Keratinocyte (primary cell): ENCODE results near the gene SKIL. TPM values are rescaled to one million over a fixed set of nuclear protein-coding genes. Genes with fewer than 3 reads are reported as not detected.

Source experiments
- DNase-seq: peaks from one replicate; pipeline ENCODE4 v3.0.0-alpha.2; 2011; ENCODE audit warnings: low read depth, missing footprints, low spot score
- FAIRE-seq: peaks from 2 replicates; lab custom pipeline; 2011; peaks lifted over from hg19 to GRCh38; lab: Jason Lieb, UNC
- H2AFZ ChIP-seq: 2 replicates; pipeline ENCODE4 v1.6.0; 2012; ENCODE audit warnings: low read length, control low read depth, inconsistent platforms; ENCODE audit not compliant: control insufficient read depth
- H3K27ac ChIP-seq: 2 replicates; pipeline ENCODE4 v1.5.1; 2011; ENCODE audit warnings: low read length; ENCODE audit not compliant: control insufficient read depth, insufficient read depth
- H3K27me3 ChIP-seq: 3 replicates; pipeline ENCODE4 v1.6.0; 2011; ENCODE audit warnings: low read length; ENCODE audit not compliant: control insufficient read depth, insufficient read depth; ENCODE audit errors: extremely low read depth
- H3K36me3 ChIP-seq, 2 experiments: 2 replicates in 1 of 2; 3 replicates in 1 of 2; pipeline ENCODE4 v1.5.1; 2011; ENCODE audit warnings: low read length in 2 of 2, mild to moderate bottlenecking in 1 of 2; ENCODE audit not compliant: control insufficient read depth in 2 of 2, insufficient read depth in 2 of 2; ENCODE audit errors: extremely low read depth in 1 of 2
- H3K4me1 ChIP-seq: 3 replicates; pipeline ENCODE4 v1.5.1; 2011; ENCODE audit warnings: low read length; ENCODE audit not compliant: control insufficient read depth, insufficient read depth; ENCODE audit errors: extremely low read depth
- H3K4me2 ChIP-seq: 3 replicates; pipeline ENCODE4 v1.6.0; 2011; ENCODE audit warnings: low read depth, low read length; ENCODE audit not compliant: control insufficient read depth, insufficient read depth; ENCODE audit errors: extremely low read depth
- H3K4me3 ChIP-seq, 3 experiments: fragments of 200-600 bp in 1 of 3; sonication (generic) in 1 of 3; 2 replicates in 2 of 3; 3 replicates in 1 of 3; pipeline ENCODE4 v1.5.1; 2011 to 2016; ENCODE audit warnings: low read length in 3 of 3, mild to moderate bottlenecking in 3 of 3, control low read depth in 2 of 3, inconsistent platforms in 1 of 3, low read depth in 1 of 3, mixed read lengths in 1 of 3, mixed run types in 1 of 3, moderate library complexity in 1 of 3; ENCODE audit not compliant: control insufficient read depth in 2 of 3, insufficient read depth in 2 of 3; ENCODE audit errors: extremely low read depth in 1 of 3
- H3K79me2 ChIP-seq: 2 replicates; pipeline ENCODE4 v1.6.0; 2012; ENCODE audit warnings: low read length; ENCODE audit not compliant: control insufficient read depth, insufficient read depth
- H3K9ac ChIP-seq: 3 replicates; pipeline ENCODE4 v1.6.0; 2011; ENCODE audit warnings: low read length; ENCODE audit not compliant: control insufficient read depth, insufficient read depth; ENCODE audit errors: extremely low read depth
- H3K9me1 ChIP-seq: 3 replicates; pipeline ENCODE4 v1.6.0; 2011; ENCODE audit warnings: low read length; ENCODE audit not compliant: control insufficient read depth, insufficient read depth; ENCODE audit errors: extremely low read depth
- H3K9me3 ChIP-seq: 2 replicates; pipeline ENCODE4 v1.5.1; 2012; ENCODE audit warnings: low read depth, low read length; ENCODE audit not compliant: control insufficient read depth
- H4K20me1 ChIP-seq: 3 replicates; pipeline ENCODE4 v1.6.0; 2011; ENCODE audit warnings: low read length; ENCODE audit not compliant: control insufficient read depth, insufficient read depth; ENCODE audit errors: extremely low read depth
- CTCF ChIP-seq, 3 experiments: IDR thresholded peaks in 1 of 3; conservative IDR thresholded peaks in 1 of 3; optimal IDR thresholded peaks in 1 of 3; 2 replicates in 2 of 3; 3 replicates in 1 of 3; pipeline versions ENCODE3 to v1.5.1; 2011; ENCODE audit warnings: low read length in 3 of 3, mild to moderate bottlenecking in 3 of 3, moderate library complexity in 2 of 3, control low read depth in 1 of 3, inconsistent platforms in 1 of 3; ENCODE audit not compliant: insufficient read depth in 2 of 3; ENCODE audit errors: extremely low read depth in 1 of 3
- EZH2 ChIP-seq: IDR thresholded peaks from one replicate; pipeline ENCODE4 v1.6.1; 2012; ENCODE audit warnings: inconsistent platforms, mild to moderate bottlenecking, low read length, moderate library complexity
- dilution Hi-C: fragments of 300-500 bp; cut with MboI; formaldehyde crosslinking; loops from one replicate; pipeline ENCODE4 v1.7.0; 2020; ENCODE audit warnings: low sequenced_read_pairs; ENCODE audit not compliant: extremely low pct_ligation_motif_present
- polyA plus RNA-seq, 5 experiments: library from polyadenylated mRNA; depleted of rRNA in 3 of 5; stranded (reverse) in 3 of 5; stranded (forward) in 1 of 5; unstranded in 1 of 5; fragments of >200 nt; gene quantifications; 1 replicate in 1 of 5; 2 replicates in 3 of 5; 3 replicates in 1 of 5; pipeline versions ENCODE4 v1.2.1 to v1.2.3, GENCODE V29; 2011 to 2012; ENCODE audit warnings: missing spikeins in 2 of 5, low read depth in 1 of 5, low replicate concordance in 1 of 5

Gene SKIL
- polyA plus RNA-seq, 1 donor (not counting 4 experiments of a cell fraction or from before 2014, with no cell fraction given), result 11.0 TPM

- Histone ChIP-seq H3K36me3 (no peaks in the 10 kb centered on the region), H4K20me1 (no peaks in the 10 kb centered on the region), H3K27me3 (no peaks in the 10 kb centered on the region), H3K9me3 (no peaks in the 10 kb centered on the region), H3K4me3 (no peak overlapping the region), H2AFZ (no peak overlapping the region), H3K79me2 (no peaks in the 10 kb centered on the region), H3K4me2 (no peak overlapping the region), H3K4me1 (no peaks in the 10 kb centered on the region), H3K9me1 (no peaks in the 10 kb centered on the region), H3K27ac (no peak overlapping the region), H3K9ac (no peak overlapping the region)
- dilution Hi-C loops, result no loop called here
- DNase-seq (no peak), FAIRE-seq (no peak)
- no peak for TF ChIP-seq EZH2
- no peak for TF ChIP-seq CTCF (optimal IDR thresholded peaks at IDR 0.05 in 1 of 3, IDR thresholded peaks at IDR 0.05 in 1 of 3, conservative IDR thresholded peaks at IDR 0.05 in 1 of 3; ENCODE audit: extremely low read depth in 1 of 3, insufficient read depth in 2 of 3, low read length in 3 of 3)
Observed at GRCh38 chr3:170350515-170351413, 6.8 kb upstream of the SKIL start.

DNA sequence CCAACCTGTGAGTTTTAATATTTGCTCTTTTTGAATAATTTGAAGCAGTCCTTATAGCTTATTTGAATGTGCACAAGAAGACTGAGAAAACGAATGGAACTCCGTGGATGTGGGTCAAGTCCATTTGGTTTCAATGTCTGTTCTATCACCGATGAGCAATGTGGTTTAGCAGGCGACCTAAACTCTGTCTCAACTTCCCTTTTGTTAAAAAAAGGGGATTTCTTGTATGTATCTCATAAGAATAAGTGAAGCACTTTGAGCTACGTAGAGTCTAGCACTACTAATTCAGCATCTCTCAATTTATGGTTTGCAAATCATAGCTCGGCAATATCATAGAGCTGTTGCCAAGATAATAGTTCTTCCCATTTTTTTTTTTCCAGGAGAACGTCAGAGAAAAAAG, 4.6 kb upstream of the SKIL start:
- Histone ChIP-seq H2AFZ (no peak overlapping the region), H3K27me3 (no peaks in the 10 kb centered on the region), H3K9me3 (no peaks in the 10 kb centered on the region), H3K79me2 (no peaks in the 10 kb centered on the region), H3K9me1 (no peaks in the 10 kb centered on the region), H3K4me2 (no peak overlapping the region), H4K20me1 (no peaks in the 10 kb centered on the region), H3K36me3 (no peaks in the 10 kb centered on the region), H3K4me3 (no peak overlapping the region), H3K4me1 (peaks cover 5% of the 10 kb centered on the region), H3K27ac (no peak overlapping the region), H3K9ac (no peak overlapping the region)
- no peak for FAIRE-seq
- dilution Hi-C loops, result no loop called here
- no peak for DNase-seq
- TF ChIP-seq EZH2 (no peak), CTCF (optimal IDR thresholded peaks at IDR 0.05 in 1 of 3, IDR thresholded peaks at IDR 0.05 in 1 of 3, conservative IDR thresholded peaks at IDR 0.05 in 1 of 3; ENCODE audit: extremely low read depth in 1 of 3, insufficient read depth in 2 of 3, low read length in 3 of 3) (no peak)
